Measurements from ENCODE around the gene SF3A1. TPM values are rescaled to one million over a fixed set of nuclear protein-coding genes. Genes with fewer than 3 reads are reported as not detected.
"Not testable (repeated sequence)": the region's sequence is repeated elsewhere in the genome, so short reads cannot be mapped to it uniquely, and the experiment has no call there.

Gene SF3A1
- total and polyA plus RNA-seq, 3 donors from 2014 or later = 159 to 272 (median 174) TPM

GRCh38 chr22:30404307-30404706, 47.6 kb upstream of the SF3A1 start:
- TF ChIP-seq CTCF (IDR thresholded peaks at IDR 0.05) (no peak), POLR2A (IDR thresholded peaks at IDR 0.05) (no peak)
- Histone ChIP-seq H3K4me3 (no peak overlapping the region), H3K9me3 (no peaks in the 10 kb centered on the region), H3K36me3 (ENCODE audit: low read depth, missing control alignments) (no peaks in the 10 kb centered on the region), H3K27ac (no peak overlapping the region), H3K27me3 (no peaks in the 10 kb centered on the region), H3K4me1 (peaks cover 4% of the 10 kb centered on the region)
- no peak for DNase-seq
- intact Hi-C loops (cut with DNase I; ENCODE audit: low total_unique reads) = no loop called here
- WGBS, 2 donors = 85 to 92% methylated on average over 6 of the region's 6 CpGs

- H3K9me3 ChIP-seq; DNase-seq; H3K27me3 ChIP-seq; H3K27ac ChIP-seq; intact Hi-C loops (cut with DNase I; ENCODE audit: low total_unique reads); H3K4me3 ChIP-seq; H3K36me3 ChIP-seq (ENCODE audit: low read depth, missing control alignments); H3K4me1 ChIP-seq: not testable (repeated sequence)
- WGBS, 2 donors = 91 to 94% methylated on average over 5 of the region's 5 CpGs
Observed at GRCh38 chr22:30402766-30403104, 46.0 kb upstream of the SF3A1 start.

- H3K36me3 ChIP-seq (ENCODE audit: low read depth, missing control alignments) = no peaks in the 10 kb centered on the region
- intact Hi-C loops (cut with DNase I; ENCODE audit: low total_unique reads) = no loop called here
- TF ChIP-seq POLR2A (IDR thresholded peaks at IDR 0.05) (no peak), CTCF (IDR thresholded peaks at IDR 0.05) (no peak)
- no peaks in the 10 kb centered on the region for H3K27me3 ChIP-seq
- H3K4me3 ChIP-seq = no peak overlapping the region
- H3K27ac ChIP-seq = no peak overlapping the region
- whole genome bisulfite sequencing, 2 donors = 60 to 68% methylated on average over 5 of the region's 5 CpGs
- peaks cover 12% of the 10 kb centered on the region for H3K4me1 ChIP-seq
- H3K9me3 ChIP-seq = no peaks in the 10 kb centered on the region
- no peak for DNase-seq
Observed at GRCh38 chr22:30402028-30402765, 45.5 kb upstream of the SF3A1 start.

- H3K36me3 ChIP-seq (ENCODE audit: low read depth, missing control alignments); DNase-seq; H3K9me3 ChIP-seq; H3K4me3 ChIP-seq; H3K27ac ChIP-seq; H3K27me3 ChIP-seq; intact Hi-C loops (cut with DNase I; ENCODE audit: low total_unique reads): not testable (repeated sequence)
- 90 to 100% methylated on average over 3 of the region's 3 CpGs for WGBS, 2 donors
- H3K4me1 ChIP-seq = peaks cover 20% of the 10 kb centered on the region
Observed at GRCh38 chr22:30401024-30401423, 44.3 kb upstream of the SF3A1 start.

GRCh38 chr22:30400159-30400558, 43.5 kb upstream of the SF3A1 start:
- intact Hi-C loops (cut with DNase I; ENCODE audit: low total_unique reads) = no loop called here
- WGBS, 2 donors = 70 to 87% methylated on average over 1 of the region's 1 CpG
- Histone ChIP-seq H3K27me3 (no peaks in the 10 kb centered on the region), H3K36me3 (ENCODE audit: low read depth, missing control alignments) (no peaks in the 10 kb centered on the region), H3K4me3 (no peak overlapping the region), H3K9me3 (no peaks in the 10 kb centered on the region), H3K27ac (no peak overlapping the region), H3K4me1 (peaks cover 20% of the 10 kb centered on the region)
- TF ChIP-seq POLR2A (IDR thresholded peaks at IDR 0.05) (no peak), CTCF (IDR thresholded peaks at IDR 0.05) (no peak)
- no peak for DNase-seq

- Histone ChIP-seq H3K4me3 (no peak overlapping the region), H3K27me3 (no peaks in the 10 kb centered on the region), H3K4me1 (peaks cover 20% of the 10 kb centered on the region), H3K9me3 (no peaks in the 10 kb centered on the region), H3K36me3 (ENCODE audit: low read depth, missing control alignments) (no peaks in the 10 kb centered on the region), H3K27ac (no peak overlapping the region)
- TF ChIP-seq CTCF (IDR thresholded peaks at IDR 0.05) = no peak
- TF ChIP-seq POLR2A (IDR thresholded peaks at IDR 0.05) = no peak
- no peak for DNase-seq
- WGBS, 2 donors = 85 to 92% methylated on average over 4 to 5 of the region's 5 CpGs
- intact Hi-C loops (cut with DNase I; ENCODE audit: low total_unique reads) = no loop called here
Observed at GRCh38 chr22:30399718-30400117, 43.0 kb upstream of the SF3A1 start.

Data from testis (tissue), 3 donors.